GM21515 (cell line): Measurements from ENCODE around the gene CTDSPL.
A peak's percentile ranks its signal among the peaks of the same experiment; 100 is the strongest.
"Not testable (repeated sequence)": the region's sequence is repeated elsewhere in the genome, so short reads cannot be mapped to it uniquely, and the experiment has no call there.

Source experiments
- ATAC-seq: cut with Tn5 transposase; IDR thresholded peaks from one replicate; pipeline ENCODE4 v1.9.1; 2021; ENCODE audit not compliant: unreplicated experiment

The CTDSPL gene

DNA sequence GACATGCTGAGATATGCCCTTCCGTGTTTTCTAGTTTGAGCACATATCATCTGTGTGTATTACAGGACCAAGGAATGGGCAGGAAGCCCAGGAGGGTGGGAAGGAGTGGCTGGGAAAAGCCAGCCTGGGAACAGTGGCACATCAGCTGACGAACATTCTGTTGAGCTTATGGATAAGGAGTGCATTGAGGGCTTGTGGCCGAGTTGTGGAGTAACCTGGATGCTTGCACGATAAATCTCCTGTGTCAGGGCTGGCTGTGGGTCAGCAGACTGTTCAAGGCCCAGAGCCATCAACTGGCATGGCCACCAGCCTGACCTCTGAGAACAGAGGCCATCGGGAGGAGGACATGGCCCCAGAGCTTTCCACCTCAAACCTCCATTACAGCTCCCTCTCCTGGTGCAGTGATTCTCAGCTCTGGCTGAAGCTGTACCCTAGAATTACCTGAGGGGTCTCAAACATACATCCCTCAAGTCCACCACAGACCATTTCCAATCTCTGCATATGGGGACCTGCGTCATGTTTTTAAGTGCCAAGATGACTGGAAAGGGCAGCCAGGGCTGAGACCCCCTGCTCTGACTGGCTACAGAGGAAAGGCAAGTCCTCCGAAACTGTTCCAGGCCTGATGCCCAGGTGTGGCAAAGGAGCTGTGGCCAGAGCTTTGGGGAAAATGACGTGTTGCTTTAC, 124.1 kb downstream of the CTDSPL start:
- no peak for ATAC-seq

DNA sequence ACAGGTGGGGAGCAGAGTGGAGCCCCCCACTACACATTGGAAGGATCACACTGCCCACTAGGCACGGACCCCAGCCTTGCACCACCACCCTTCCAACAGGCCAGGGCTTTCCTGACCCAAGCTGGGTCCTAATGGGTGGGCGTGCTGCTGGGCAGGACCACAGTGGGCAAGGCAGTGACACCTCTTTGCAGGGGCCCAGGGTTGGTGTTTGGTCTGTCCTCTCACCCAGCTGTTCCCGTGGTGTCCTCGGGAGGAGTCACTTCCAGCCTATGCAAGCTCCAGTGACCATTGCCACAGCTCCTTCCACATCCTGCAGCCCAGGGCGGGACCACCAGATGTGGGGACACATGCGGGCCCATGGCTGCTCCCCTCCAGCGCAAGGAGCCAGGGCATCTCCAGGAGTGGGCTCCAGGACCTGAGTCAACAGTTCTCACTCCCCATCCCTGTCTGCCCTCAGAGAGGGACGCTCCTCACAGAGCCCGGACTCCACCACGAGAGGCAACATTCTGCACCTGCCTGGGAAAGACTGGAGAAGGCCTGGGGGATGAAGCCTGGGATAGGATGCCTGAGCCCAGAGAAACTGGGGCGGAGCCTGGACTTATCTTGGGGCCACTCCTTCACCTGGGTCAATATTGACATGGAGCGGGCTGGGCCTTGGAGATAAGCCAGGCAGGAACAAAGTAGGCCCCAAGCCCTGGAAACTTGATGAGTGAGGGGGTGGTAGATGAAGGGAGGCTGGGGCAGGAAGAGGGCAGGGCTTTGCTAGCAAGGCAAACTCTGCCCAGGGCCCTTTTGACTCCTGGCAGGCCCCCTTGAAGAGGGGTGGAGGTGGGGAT, 125.0 kb downstream of the CTDSPL start:
- ATAC-seq = no peak

DNA sequence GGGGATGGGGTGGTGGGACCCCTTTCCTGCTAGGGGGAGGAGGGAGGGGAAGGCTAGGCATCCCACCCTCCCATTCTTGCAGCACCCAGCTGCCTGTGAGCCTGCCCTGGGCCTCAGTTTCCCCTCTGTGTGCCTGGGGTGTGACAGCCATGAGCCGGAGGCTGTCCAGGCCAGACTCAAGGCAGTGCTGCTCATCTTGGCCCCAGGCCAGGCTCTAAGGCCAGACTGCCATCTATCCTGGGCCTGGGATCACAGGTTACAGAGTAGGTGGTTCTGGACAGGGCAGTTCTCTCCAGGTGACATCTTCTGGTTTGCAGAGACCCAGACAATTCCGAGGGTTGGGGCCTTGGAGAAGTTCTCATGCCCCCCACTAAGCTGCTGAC, 125.6 kb downstream of the CTDSPL start:
- ATAC-seq = no peak

DNA sequence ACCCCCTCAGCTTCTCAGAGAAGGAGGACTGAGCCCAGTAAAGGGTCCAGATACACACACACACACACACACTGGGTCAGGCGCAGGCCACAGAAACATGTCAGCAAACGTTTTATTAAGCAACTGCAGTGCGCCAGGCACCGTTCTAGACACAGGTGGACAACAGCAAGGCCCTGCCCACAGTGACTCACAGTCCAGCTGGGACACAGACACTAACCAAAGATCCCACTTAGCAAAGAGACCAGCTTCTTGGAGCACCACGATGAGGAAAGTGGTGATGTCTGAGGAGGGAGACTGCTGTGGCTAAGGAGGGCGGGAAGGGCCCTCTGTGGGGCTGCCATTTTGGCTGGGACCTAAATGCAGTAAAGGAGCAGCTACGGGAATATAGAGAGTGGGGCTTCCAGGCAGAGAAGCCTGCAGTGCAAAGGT, 126.1 kb downstream of the CTDSPL start:
- ATAC-seq = no peak

DNA sequence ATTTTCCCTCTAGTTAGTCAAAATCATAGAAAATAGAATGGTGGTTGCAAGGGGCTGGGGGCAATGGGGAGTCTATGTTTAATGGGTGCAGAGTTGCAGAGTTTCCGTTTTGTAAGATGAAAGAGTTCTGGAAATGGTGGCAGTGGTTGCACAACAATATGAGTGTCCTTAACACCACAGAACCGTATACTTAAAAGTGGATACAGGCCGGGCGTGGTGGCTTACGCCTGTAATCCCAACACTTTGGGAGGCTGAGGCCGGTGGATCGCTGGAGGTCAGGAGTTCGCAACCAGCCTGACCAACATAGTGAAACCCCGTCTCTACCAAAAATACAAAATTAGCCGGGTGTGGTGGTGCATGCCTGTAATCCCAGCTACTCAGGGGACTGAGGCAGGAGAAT, 126.7 kb downstream of the CTDSPL start:
- not testable (repeated sequence) for ATAC-seq

DNA sequence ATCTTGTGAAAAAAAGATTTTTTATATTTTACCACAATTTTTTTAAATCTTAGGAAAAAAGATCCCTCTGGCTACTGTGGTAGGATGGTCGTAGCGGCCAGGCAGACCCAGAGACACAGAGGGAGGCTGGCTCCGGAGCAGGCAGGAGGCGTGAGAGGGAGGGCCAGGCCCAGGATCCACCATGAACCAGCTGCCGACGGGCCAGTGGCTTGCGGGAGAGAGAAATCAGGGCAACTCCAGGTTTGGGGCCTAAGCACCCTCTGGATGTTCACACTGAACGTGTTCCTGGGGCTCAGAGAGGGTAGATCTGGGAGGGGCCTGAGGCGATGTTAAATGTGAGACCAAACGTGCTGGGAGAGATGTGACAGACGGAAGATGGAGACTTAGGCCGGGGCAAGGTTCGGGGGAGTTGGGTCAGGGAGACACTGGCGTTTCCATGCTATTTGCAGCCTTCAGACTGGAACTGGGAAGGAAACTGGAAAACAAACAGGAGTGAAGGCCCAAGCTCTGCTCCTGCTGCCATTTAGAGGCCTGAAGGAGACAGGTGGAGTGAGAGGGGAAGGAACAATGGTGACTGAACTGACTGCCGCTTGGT, 127.3 kb downstream of the CTDSPL start:
- no peak for ATAC-seq

DNA sequence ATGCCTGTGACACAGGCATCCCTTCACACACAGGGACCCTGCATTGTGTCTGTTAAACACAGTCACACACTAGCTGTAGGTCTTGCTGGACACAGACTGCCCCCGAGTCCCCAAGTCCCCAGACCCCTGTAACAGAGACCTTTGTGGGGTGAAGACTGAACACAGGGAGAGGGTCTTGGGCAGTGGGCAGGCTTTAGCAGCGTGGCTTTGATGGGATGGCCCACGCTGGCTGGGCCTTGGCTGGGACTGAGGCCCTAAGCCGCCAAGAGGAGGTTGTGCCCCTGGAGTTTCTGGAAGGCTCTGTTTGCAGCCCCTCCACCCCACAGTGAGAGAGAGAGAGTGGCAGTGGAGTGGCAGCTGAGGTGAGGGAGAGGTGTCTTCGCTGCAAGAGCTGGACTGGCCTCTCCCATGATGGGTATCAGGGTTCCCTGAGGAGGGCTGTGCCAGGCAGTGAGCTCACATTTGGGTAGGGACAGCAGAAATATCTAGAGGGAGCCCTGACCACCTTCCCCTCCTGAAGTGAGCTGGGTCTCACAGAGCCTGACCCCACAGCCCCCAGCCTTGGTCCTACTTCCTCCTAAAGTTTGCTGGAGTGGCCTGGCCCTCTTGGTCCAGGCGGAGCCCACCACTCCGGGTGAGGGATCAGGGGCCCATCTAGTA, 128.3 kb downstream of the CTDSPL start:
- no peak for ATAC-seq

DNA sequence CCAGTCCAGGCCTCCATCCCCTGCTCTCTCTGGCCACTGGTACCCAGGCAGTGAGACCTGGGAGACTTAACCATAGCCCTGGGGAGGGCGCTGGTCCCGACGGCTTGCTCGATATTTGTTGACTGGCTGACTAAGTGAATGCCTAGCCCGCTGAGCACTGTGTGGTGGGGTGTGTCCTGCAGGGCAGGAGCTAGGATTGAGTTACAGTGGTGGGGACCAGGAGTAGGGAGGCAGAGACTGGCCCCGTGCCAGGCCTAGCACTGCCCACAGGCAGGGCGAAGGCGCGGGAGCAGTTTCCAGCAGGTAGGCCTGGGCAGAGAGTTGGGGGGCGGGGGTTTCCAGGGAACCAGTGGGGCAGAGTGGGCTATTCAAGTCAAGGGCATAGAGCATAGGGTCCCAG, 128.8 kb downstream of the CTDSPL start, which contains the start of gene VILL:
Gene VILL (plus strand): TSS at position 260 of the 400 bp plus-strand sequence. CDS start 2,887 bp downstream, outside the sequence.
- ATAC-seq = no peak

DNA sequence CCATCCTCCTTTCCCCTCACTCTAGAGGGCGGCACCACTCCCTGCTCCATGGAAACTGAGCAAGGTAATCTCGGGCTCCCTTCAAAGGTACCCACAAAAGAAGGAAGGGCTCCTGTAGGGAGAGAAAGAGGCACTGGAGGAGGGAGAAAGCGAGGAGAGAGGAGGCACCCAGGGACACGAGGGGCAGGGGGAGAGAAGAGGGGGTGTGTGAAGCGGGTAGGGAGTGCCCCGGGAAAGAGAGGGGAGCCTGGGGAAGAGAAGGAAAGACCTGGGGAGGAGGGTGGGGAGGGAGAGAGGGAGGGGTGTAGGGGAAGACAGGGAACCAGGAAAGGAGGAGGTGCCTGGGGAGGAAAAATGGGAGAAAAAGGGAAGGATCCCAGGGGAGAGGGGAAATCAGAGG, 129.4 kb downstream of the CTDSPL start:
- ATAC-seq = no peak

DNA sequence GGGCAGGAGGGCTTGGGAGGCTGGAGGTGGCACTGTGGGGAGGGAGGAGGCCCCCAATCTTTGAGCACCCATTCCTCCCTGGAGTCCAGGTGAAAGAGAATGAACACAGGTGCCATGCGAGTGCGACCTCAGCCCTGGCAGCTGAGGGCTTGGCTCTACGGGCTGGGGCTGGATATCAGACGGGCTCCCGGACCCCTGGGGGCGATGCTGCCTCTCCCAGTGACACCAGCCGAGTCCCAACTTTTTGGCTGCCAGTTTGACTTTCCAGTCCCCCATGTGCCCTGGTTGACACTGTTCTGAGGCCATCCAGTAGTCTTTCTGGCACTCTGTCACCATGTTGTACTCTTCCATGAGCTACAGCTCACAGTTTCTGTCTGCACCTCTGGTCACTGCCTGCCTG, 130.1 kb downstream of the CTDSPL start:
- ATAC-seq = no peak

DNA sequence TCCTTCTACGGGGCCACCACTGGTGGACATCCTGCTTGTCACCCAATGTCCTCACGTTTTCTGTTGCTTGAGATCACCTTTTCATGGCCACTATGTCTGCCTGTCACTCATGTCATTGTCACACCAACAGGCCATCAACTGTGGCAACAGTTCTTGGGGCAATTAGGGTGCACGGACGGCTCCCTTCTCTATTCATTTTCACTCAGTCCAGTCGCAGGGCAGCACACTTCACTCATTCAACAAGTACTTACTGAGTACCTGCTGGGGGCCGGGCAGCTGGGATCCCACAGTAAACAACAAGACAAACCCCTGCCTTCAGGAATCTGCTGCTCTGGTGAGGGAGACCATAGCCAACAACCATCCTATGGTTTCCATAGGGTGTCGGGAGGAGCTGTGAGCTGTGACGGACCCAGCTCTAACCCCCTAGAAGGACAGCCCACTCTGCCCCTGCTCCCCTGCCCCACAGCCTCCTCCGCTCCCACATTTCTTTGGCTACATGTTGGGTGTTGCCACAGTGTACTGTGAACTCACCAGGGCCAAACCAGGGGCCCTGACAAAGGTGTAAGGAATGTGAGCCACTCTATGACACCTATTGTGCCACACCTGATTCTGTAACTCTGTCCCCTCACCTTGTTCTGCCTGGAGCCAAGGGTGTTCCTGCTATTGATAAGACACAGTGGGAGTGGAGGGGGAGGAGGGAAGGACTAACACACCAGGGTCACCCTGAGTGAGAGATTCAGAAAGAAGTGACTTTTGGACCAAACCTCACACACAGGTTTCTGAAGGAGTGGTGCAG, 130.8 kb downstream of the CTDSPL start:
- ATAC-seq = no peak

DNA sequence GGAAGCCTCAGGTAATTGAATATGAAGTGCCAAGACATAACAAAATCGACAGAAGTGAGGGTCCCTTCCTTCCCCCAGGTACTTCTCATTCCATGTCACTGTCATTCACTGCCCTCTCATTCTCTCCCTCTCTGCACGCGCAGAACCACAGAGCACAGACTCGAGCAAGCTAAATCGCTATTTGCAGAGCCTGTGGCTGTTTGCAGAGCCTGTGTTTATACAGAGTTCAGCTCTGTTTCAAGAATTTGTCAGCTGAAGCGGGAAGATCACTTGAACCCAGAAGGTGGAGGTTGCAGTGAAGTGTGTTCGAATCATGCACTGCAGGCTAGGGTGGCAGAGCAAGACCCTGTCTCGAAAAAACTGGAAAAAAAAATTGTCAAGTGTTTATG, 131.4 kb downstream of the CTDSPL start:
- no peak for ATAC-seq

DNA sequence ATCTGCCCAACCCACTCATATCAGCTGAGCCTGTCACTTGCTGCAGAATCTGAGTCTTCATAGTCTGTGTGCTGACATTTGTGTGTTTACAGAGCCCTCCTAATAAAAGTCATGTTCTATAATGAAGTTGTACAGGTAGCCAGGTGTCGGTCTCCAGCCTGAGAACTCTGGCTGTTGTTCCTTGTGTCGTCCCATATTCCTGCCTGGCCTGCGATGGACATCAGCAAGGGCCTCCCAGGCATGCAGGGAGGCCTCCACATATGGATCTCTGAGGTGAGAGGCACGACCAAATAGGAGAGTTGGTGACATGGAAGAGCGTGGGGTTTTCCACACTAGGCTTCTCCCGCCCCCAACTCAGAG, 131.8 kb downstream of the CTDSPL start:
- ATAC-seq = no peak

DNA sequence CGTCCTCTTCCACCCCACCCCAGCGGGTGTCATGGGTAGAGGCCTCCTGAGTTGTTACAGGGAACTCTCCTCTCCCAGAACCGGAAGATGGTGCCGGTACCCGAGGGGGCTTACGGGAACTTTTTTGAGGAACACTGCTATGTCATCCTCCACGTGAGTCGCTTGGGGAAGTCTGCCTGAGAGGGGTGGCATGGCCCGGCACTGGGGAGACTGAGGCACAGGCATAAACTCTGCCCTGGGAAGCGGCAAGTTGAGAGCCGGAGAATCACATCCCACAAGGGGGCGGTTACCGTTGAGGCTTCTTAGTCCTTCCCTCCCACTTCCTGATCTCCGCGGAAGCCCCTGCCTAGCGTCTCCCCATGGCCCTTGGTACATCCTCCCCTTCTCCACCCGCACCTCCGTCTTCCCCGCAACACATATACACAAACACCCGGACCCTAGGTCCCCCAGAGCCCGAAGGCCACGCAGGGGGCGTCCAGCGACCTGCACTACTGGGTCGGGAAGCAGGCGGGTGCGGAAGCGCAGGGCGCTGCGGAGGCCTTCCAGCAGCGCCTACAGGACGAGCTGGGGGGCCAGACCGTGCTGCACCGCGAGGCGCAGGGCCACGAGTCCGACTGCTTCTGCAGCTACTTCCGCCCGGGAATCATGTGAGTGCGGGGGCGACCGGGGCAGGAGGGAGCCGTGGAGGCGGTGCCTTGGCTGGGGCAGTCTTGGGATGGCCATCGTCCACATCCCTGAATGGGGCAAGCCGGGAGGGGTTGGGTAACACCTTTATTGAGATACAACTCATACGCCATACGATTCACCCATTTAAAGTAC, 132.3 kb downstream of the CTDSPL start:
- ATAC-seq = peak; percentile 56

DNA sequence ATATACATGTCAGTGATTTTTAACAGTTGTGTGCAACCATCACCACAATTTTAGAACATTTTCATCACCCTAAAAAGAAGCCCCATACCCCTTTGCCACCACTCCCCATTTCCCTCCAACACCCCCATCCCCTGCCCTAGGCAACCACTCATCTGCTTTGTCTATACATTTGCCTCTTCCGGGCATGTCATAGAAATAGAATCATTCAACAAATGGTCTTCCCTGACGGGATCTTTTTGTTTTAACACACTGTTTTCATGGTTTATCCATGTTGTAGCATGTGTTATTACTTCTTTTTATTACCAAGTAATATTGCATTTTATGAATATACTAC, 132.9 kb downstream of the CTDSPL start:
- ATAC-seq = no peak

DNA sequence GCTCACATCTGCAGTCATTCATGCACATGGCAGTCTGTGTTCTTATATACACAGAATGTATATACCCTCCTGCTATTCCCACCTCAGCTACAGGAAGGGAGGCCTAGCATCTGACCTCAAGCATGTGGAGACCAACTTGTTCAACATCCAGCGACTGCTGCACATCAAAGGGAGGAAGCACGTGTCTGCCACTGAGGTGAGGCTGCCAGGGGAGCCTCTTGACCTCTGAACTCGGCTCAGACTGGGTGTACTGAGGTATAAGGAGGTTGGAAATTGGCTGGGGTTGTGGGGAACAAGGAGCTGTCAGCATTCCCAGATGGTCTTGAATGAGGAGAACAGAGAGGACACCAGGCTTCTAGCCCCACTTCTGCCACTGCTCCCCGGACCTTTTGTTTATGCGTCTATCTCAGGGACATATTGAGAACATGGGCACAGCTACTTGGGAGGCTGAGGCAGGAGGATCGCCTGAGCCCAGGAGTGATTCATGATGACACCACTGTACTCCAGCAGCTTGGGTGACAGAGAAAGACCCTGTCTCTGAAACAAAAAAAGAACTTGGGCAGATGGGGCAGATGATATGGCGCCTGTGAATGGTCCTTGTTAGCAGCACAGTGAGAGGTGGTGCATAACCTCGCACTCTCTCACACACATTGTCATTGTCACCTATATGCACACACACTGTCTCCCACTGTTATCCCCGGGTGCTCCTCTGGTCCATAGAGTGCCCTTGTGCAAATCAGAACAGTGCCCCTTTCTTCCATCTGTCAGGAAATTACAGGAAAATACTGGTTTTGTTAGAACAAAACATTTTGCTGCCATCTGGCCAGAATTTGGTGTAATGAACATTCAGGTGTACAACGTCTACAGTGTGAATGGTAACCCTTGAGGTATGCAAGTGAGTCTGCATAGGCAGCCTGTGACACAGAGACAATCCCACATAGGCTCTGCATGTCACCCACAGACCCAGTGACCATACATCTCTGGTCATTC, 134.3 kb downstream of the CTDSPL start:
- no peak for ATAC-seq

DNA sequence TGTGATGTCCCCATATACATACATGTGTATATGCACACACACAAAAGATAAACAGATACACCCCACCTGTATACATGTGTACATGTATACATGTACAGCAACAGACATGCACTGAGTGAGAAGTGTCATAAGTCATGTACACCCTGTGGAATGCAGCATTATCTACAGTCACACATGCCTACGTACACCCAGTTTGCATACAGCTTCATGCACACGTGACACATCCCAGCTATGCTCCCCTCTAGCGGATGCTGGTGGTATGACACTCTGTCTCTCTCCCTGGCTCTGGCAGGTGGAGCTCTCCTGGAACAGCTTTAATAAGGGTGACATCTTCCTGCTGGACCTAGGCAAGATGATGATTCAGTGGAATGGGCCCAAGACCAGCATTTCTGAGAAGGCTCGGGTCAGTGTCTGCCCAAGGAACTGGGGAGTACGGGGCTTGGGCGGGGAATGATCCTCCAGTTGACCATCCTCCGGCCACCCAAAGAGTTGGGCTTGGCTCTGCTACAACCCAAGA, 135.2 kb downstream of the CTDSPL start:
- ATAC-seq = peak; percentile 54

DNA sequence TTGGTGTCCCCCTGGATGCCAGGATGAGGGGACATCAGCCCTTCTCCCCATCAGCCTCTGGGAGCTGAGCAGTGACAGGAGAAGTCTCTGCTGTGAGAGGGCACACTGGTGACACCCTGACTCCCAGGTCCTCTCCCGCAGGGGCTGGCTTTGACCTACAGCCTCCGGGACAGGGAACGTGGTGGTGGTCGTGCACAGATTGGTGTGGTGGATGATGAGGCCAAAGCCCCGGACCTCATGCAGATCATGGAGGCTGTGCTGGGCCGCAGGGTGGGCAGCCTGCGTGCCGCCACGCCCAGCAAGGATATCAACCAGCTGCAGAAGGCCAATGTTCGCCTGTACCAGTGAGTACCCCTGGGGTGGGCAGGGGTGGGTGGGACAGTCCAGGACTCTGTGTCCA, 135.7 kb downstream of the CTDSPL start:
- ATAC-seq = no peak
